Spleen (tissue), 11 donors: ENCODE data around the gene ZCCHC8. TPM values are rescaled to one million over a fixed set of nuclear protein-coding genes. Genes with fewer than 3 reads are reported as not detected.

Experiments used
- DNase-seq: peaks from one replicate; pipeline ENCODE4 v3.0.0-alpha.2; 2020
- H3K27ac ChIP-seq, 8 donors: fragments of 200-600 bp; sonication (generic) in 7 of 8; 1 replicate in 4 of 8; 2 replicates in 4 of 8; pipeline versions ENCODE4 v1.5.0 to v1.8.0; 2016 to 2021; ENCODE audit warnings: inconsistent platforms in 4 of 8, mild to moderate bottlenecking in 4 of 8, moderate library complexity in 1 of 8
- H3K27me3 ChIP-seq, 7 donors: fragments of 200-600 bp; sonication (generic) in 6 of 7; replicated peaks in 1 of 7; 1 replicate in 4 of 7; 2 replicates in 3 of 7; pipeline versions ENCODE4 v1.5.0 to v1.8.0; 2016 to 2021; ENCODE audit warnings: inconsistent platforms in 3 of 7, mild to moderate bottlenecking in 1 of 7
- H3K36me3 ChIP-seq, 6 donors: fragments of 200-600 bp; sonication (generic) in 5 of 6; 1 replicate in 4 of 6; 2 replicates in 2 of 6; pipeline versions ENCODE4 v1.5.0 to v1.8.0; 2016 to 2021; ENCODE audit warnings: inconsistent platforms in 2 of 6
- H3K4me1 ChIP-seq, 6 donors: fragments of 200-600 bp; sonication (generic) in 5 of 6; 1 replicate in 3 of 6; 2 replicates in 3 of 6; pipeline versions ENCODE4 v1.5.0 to v1.8.0; 2016 to 2021; ENCODE audit warnings: inconsistent platforms in 3 of 6
- H3K4me3 ChIP-seq, 8 donors: fragments of 200-600 bp; sonication (generic) in 7 of 8; 1 replicate in 4 of 8; 2 replicates in 4 of 8; pipeline versions ENCODE4 v1.5.0 to v1.8.0; 2016 to 2021; ENCODE audit warnings: inconsistent platforms in 4 of 8, mild to moderate bottlenecking in 4 of 8, moderate library complexity in 2 of 8
- H3K9me3 ChIP-seq, 8 donors: fragments of 200-600 bp; sonication (generic) in 7 of 8; 1 replicate in 4 of 8; 2 replicates in 4 of 8; pipeline versions ENCODE4 v1.5.0 to v1.8.0; 2016 to 2021; ENCODE audit warnings: inconsistent platforms in 4 of 8
- POLR2A ChIP-seq, 3 donors: fragments of 450-650 bp; IDR thresholded peaks; one replicate each; pipeline ENCODE4 v1.5.1; 2017; ENCODE audit warnings: antibody characterized with exemption in 3 of 3, mild to moderate bottlenecking in 1 of 3
- POLR2AphosphoS5 ChIP-seq, 3 donors: sonication (generic); formaldehyde crosslinking; IDR thresholded peaks; one replicate each; pipeline ENCODE4 v1.5.1; 2017; ENCODE audit warnings: antibody characterized with exemption in 3 of 3
- WGBS, 5 donors: extraction: QIAGEN DNeasy Blood & Tissue Kit in 3 of 5; methylation state at CpG; one replicate each; pipeline versions ENCODE4 v1.1.5 to v1.1.7; 2013 to 2018; 5-methylcytosine and 5-hydroxymethylcytosine counted together
- intact Hi-C: fragments of 100-400 bp; cut with DNase I; formaldehyde crosslinking; loops from one replicate; pipeline ENCODE4 v1.15.0; 2023; ENCODE audit warnings: low total_unique reads
- polyA plus RNA-seq, 3 donors: library from polyadenylated mRNA; stranded (reverse); fragments of 200-250 nt; gene quantifications; one replicate each; pipeline ENCODE4 v1.2.1, GENCODE V29; 2013
- total RNA-seq, 7 donors: library from RNA; depleted of rRNA in 3 of 7; stranded (reverse); fragments of >200 nt in 3 of 7; fragmentation: NEBNext Ultra II Directional in 4 of 7; extraction: Animal tissue kit (Norgen Biotek cat#: 25700) in 4 of 7; gene quantifications; one replicate each; pipeline versions ENCODE4 v1.1.0 to v1.2.1, GENCODE V29; 2016 to 2021
- TF ChIP-seq, protein P1 (sequence below), 11 experiments: fragments of 200-600 bp in 7 of 11; fragments of 450-650 bp in 4 of 11; sonication (generic) in 4 of 11; IDR thresholded peaks in 8 of 11; conservative IDR thresholded peaks in 3 of 11; 1 replicate in 7 of 11; 2 replicates in 4 of 11; pipeline versions ENCODE4 v1.4.0 to v1.8.0; 2016 to 2021; ENCODE audit warnings: antibody characterized with exemption in 11 of 11, inconsistent platforms in 4 of 11, mild to moderate bottlenecking in 1 of 11
- donor health status: healthy with polysubstance abuse.
- donor health status: DM: no; HTN: no; CAD: no; lungs with moderate emphysema.
- donor health status: DM: no; HTN: no; CAD: no.
- donor health status: Bipolar disorder and iron deficiency.
- donor health status: healthy.
- donor health status: DM: no; HTN: no; CAD: no.
- donor health status: DM: yes; HTN: yes; CAD: no.

Gene ZCCHC8
- total and polyA plus RNA-seq, 10 donors = 20.6 to 37.1 (median 29.4) TPM

DNA sequence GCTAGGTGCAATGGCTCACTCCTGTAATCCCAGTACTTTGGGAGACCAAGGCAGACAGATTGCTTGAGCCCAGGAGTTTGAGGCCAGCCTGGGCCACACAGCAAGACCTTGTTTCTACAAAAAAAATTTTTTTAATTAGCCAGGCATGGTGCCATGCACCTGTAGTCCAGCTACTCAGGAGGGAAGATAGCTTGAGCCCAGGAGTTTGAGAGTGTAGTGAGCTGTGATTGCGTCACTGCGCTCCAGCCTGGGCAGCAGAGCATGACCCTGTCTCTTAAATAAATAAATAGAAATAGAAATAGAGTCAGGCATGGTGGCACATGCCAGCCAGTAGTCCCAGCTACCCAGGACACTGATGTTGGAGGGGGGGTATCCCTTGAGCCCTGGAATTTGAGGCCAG, 41.5 kb downstream of the ZCCHC8 start:
- Histone ChIP-seq H3K27me3 (no peaks in the 10 kb centered on the region), H3K36me3 (no peaks in the 10 kb centered on the region), H3K4me1 (peaks cover 0 to 3% (median 0%) of the 10 kb centered on the region in 6 donors), H3K27ac (no peak overlapping the region), H3K9me3 (no peaks in the 10 kb centered on the region), H3K4me3 (no peak overlapping the region)
- TF ChIP-seq, protein P1, sequence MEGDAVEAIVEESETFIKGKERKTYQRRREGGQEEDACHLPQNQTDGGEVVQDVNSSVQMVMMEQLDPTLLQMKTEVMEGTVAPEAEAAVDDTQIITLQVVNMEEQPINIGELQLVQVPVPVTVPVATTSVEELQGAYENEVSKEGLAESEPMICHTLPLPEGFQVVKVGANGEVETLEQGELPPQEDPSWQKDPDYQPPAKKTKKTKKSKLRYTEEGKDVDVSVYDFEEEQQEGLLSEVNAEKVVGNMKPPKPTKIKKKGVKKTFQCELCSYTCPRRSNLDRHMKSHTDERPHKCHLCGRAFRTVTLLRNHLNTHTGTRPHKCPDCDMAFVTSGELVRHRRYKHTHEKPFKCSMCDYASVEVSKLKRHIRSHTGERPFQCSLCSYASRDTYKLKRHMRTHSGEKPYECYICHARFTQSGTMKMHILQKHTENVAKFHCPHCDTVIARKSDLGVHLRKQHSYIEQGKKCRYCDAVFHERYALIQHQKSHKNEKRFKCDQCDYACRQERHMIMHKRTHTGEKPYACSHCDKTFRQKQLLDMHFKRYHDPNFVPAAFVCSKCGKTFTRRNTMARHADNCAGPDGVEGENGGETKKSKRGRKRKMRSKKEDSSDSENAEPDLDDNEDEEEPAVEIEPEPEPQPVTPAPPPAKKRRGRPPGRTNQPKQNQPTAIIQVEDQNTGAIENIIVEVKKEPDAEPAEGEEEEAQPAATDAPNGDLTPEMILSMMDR (IDR thresholded peaks at IDR 0.05 in 8 of 11, conservative IDR thresholded peaks at IDR 0.05 in 3 of 11) = no peak
- TF ChIP-seq POLR2AphosphoS5 (IDR thresholded peaks at IDR 0.05) = no peak
- TF ChIP-seq POLR2A (IDR thresholded peaks at IDR 0.05) = no peak
- WGBS, 5 donors = 93 to 100% (median 96%) methylated on average over 2 of the region's 2 CpGs
- no peak for DNase-seq
- intact Hi-C loops = no loop called here

DNA sequence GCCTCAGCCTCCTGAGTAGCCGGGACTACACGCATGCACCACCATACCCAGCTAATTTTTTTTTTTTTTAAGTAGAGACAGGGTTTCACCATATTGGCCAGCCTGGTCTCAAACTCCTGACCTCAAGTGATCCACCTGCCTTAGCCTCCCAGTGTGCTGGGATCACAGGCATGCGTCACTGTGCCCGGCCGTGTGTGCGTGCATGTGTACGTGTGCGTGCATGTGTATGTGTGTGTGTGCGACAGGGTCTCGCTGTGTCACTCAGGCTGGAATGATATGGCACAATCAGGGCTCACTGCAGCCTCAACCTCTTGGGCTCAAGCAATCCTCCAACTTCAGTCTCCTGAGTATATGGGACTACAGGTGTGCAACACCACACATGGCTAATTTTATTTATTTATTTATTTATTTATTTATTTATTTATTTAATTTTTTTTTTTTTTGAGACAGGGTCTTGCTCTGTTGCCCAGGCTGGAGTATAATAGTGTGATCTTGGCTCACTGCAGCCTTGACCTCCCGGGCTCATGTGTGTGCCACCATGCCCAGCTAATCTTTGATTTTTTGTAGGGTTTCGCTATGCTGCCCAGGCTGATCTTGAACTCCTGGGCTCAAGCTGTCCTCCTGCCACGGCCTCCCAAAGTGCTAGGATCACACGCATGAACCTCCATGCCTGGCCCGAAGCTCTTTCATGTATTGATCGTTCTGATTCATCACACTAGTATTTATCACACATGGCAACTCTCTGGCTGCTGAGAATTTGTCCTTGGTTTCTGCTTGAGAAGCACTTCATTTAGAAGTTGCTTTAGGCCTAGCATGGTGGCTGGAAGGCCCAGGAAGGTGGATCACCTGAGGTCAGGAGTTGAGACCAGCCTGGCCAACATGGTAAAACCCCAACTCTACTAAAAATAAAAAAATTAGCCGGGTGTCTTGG, 42.4 kb downstream of the ZCCHC8 start:
- Histone ChIP-seq H3K4me3 (no peak overlapping the region), H3K27ac (no peak overlapping the region), H3K36me3 (no peaks in the 10 kb centered on the region), H3K4me1 (peaks cover 3 to 11% (median 6%) of the 10 kb centered on the region in 6 donors), H3K9me3 (no peaks in the 10 kb centered on the region), H3K27me3 (no peaks in the 10 kb centered on the region)
- TF ChIP-seq, protein P1 (IDR thresholded peaks at IDR 0.05 in 8 of 11, conservative IDR thresholded peaks at IDR 0.05 in 3 of 11) = no peak
- no peak for DNase-seq
- 88 to 94% (median 94%) methylated on average over 17 of the region's 17 CpGs for WGBS, 5 donors
- intact Hi-C loops = no loop called here

DNA sequence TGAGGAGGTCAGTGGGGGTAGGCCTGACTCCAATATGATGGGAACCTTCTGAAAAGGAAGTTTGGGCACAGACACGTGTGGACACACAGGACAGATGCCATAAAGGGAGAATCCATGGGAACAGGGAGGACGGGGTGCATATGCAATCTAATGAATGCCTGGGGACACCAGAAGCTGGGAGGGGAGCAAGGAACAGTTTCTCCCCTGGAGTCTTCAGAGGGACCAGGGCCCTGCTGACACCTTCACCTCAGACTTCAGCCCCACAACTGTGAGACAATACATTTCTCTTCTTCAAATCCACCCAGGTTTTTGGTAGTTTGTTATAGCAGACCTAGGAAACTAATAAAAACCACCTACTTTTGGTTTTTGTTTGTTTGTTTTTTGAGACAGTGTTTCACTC, 43.1 kb downstream of the ZCCHC8 start:
- TF ChIP-seq, protein P1 (IDR thresholded peaks at IDR 0.05 in 8 of 11, conservative IDR thresholded peaks at IDR 0.05 in 3 of 11) = no peak
- TF ChIP-seq POLR2AphosphoS5 (IDR thresholded peaks at IDR 0.05) = no peak
- no peak for TF ChIP-seq POLR2A (IDR thresholded peaks at IDR 0.05)
- Histone ChIP-seq H3K4me1 (peaks cover 3 to 19% (median 13%) of the 10 kb centered on the region in 6 donors), H3K4me3 (no peak overlapping the region), H3K27ac (no peak overlapping the region), H3K36me3 (no peaks in the 10 kb centered on the region), H3K9me3 (no peaks in the 10 kb centered on the region), H3K27me3 (no peaks in the 10 kb centered on the region)
- intact Hi-C loops = no loop called here
- no peak for DNase-seq
- 61 to 85% (median 66%) methylated on average over 2 of the region's 2 CpGs for WGBS, 5 donors

DNA sequence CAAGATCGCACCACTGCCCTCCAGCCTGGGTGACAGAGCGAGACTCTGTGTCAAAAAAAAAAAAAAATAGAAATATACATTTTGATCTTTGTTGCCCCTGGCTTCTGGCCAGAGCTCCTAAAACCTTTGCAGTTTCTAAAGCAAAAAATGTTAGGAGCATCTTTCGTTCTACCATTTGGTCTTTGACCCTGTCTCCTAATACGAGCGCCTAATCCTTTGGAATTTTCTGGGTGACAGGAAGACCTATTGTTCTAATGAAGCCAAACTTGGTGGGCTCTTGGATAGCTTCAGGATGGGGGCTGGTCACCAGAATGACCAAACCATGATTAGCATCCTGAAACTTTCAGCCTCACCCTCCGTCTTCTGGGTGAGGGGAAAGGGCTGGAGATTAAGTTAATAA, 46.0 kb downstream of the ZCCHC8 start:
- Histone ChIP-seq H3K4me1 (peaks cover 3 to 21% (median 16%) of the 10 kb centered on the region in 6 donors), H3K27ac (no peak overlapping the region), H3K4me3 (no peak overlapping the region), H3K27me3 (no peaks in the 10 kb centered on the region), H3K36me3 (no peaks in the 10 kb centered on the region), H3K9me3 (no peaks in the 10 kb centered on the region)
- intact Hi-C loops = no loop called here
- no peak for DNase-seq
- 63 to 82% (median 79%) methylated on average over 6 of the region's 6 CpGs for WGBS, 5 donors
- TF ChIP-seq, protein P1 (IDR thresholded peaks at IDR 0.05 in 8 of 11, conservative IDR thresholded peaks at IDR 0.05 in 3 of 11) = no peak
- TF ChIP-seq POLR2AphosphoS5 (IDR thresholded peaks at IDR 0.05) = no peak
- TF ChIP-seq POLR2A (IDR thresholded peaks at IDR 0.05) = no peak
